Erythroblast (primary cell): ENCODE results near the gene IL2RA.

Experiments
- GATA1 ChIP-seq: IDR thresholded peaks from 2 replicates; pipeline ENCODE4 v1.6.1; 2011; ENCODE audit warnings: low read depth, mild to moderate bottlenecking, control low read depth, low read length, moderate library complexity
- POLR2A ChIP-seq: IDR thresholded peaks from 2 replicates; pipeline ENCODE4 v1.6.1; 2011; ENCODE audit warnings: mild to moderate bottlenecking, low read length

GRCh38 chr10:6035931-6036575, 26.1 kb downstream of the IL2RA start:
- no peak for TF ChIP-seq POLR2A
- TF ChIP-seq GATA1, result no peak
